H9 (cell line): ENCODE results near the gene MAP2K7. TPM values are rescaled to one million over a fixed set of nuclear protein-coding genes. Genes with fewer than 3 reads are reported as not detected.

Experiments used
- DNase-seq: peaks from one replicate; pipeline ENCODE4 v3.0.0-alpha.2; 2017
- H2AFZ ChIP-seq: one replicate; pipeline ENCODE4 v1.6.1; 2013; ENCODE audit warnings: mild to moderate bottlenecking, low read length, control low read depth, moderate library complexity
- H2AK5ac ChIP-seq: 2 replicates; pipeline ENCODE4 v1.6.1; 2013; ENCODE audit warnings: low read length, control low read depth, mixed read lengths; ENCODE audit not compliant: insufficient read length
- H2BK120ac ChIP-seq: one replicate; pipeline ENCODE4 v1.6.1; 2013; ENCODE audit warnings: low read depth, mild to moderate bottlenecking, low read length, control low read depth, inconsistent platforms; ENCODE audit not compliant: poor library complexity, severe bottlenecking
- H2BK12ac ChIP-seq: 2 replicates; pipeline ENCODE4 v1.6.1; 2013; ENCODE audit warnings: low read length, control low read depth, mixed read lengths, low read depth; ENCODE audit not compliant: insufficient read length
- H2BK15ac ChIP-seq: 2 replicates; pipeline ENCODE4 v1.6.1; 2013; ENCODE audit warnings: low read depth, low read length, control low read depth
- H2BK20ac ChIP-seq: one replicate; pipeline ENCODE4 v1.6.1; 2013; ENCODE audit warnings: low read depth, mild to moderate bottlenecking, low read length, control low read depth, inconsistent platforms; ENCODE audit not compliant: poor library complexity, severe bottlenecking
- H2BK5ac ChIP-seq: 2 replicates; pipeline ENCODE4 v1.6.1; 2013; ENCODE audit warnings: low read length, control low read depth, mixed read lengths; ENCODE audit not compliant: insufficient read length
- H3K14ac ChIP-seq: 2 replicates; pipeline ENCODE4 v1.6.1; 2013; ENCODE audit warnings: low read length, control low read depth; ENCODE audit not compliant: insufficient read depth
- H3K18ac ChIP-seq: 2 replicates; pipeline ENCODE4 v1.6.1; 2013; ENCODE audit warnings: low read depth, mild to moderate bottlenecking, mixed read lengths, low read length, control low read depth; ENCODE audit not compliant: insufficient read length
- H3K23ac ChIP-seq: 2 replicates; pipeline ENCODE4 v1.6.1; 2013; ENCODE audit warnings: low read length, control low read depth, mixed read lengths, low read depth; ENCODE audit not compliant: insufficient read length
- H3K23me2 ChIP-seq: 2 replicates; pipeline ENCODE4 v1.6.1; 2013; ENCODE audit warnings: low read depth, mild to moderate bottlenecking, mixed read lengths, low read length, control low read depth; ENCODE audit not compliant: insufficient read length, poor library complexity, severe bottlenecking
- H3K27ac ChIP-seq: 2 replicates; pipeline ENCODE4 v1.5.1; 2013; ENCODE audit warnings: low read length, control low read depth, mixed read lengths, low read depth; ENCODE audit not compliant: insufficient read length
- H3K27me3 ChIP-seq: 2 replicates; pipeline ENCODE4 v1.6.1; 2013; ENCODE audit warnings: low read length, control low read depth, inconsistent platforms; ENCODE audit not compliant: insufficient read depth
- H3K4ac ChIP-seq: 2 replicates; pipeline ENCODE4 v1.6.1; 2013; ENCODE audit warnings: low read depth, mild to moderate bottlenecking, control low read depth, inconsistent platforms, low read length, moderate library complexity
- H3K4me1 ChIP-seq: 2 replicates; pipeline ENCODE4 v1.6.1; 2013; ENCODE audit warnings: low read length, control low read depth, inconsistent platforms; ENCODE audit not compliant: insufficient read depth
- H3K4me2 ChIP-seq: 2 replicates; pipeline ENCODE4 v1.6.1; 2013; ENCODE audit warnings: low read length, control low read depth, mixed read lengths; ENCODE audit not compliant: insufficient read length, insufficient read depth
- H3K56ac ChIP-seq: 2 replicates; pipeline ENCODE4 v1.6.1; 2013; ENCODE audit warnings: low read depth, mild to moderate bottlenecking, mixed read lengths, low read length, control low read depth; ENCODE audit not compliant: insufficient read length
- H3K79me1 ChIP-seq: 2 replicates; pipeline ENCODE4 v1.6.1; 2013; ENCODE audit warnings: low read depth, mild to moderate bottlenecking, moderate library complexity, low read length, control low read depth, inconsistent platforms; ENCODE audit not compliant: insufficient read depth, poor library complexity, severe bottlenecking
- H3K79me2 ChIP-seq: 2 replicates; pipeline ENCODE4 v1.6.1; 2013; ENCODE audit warnings: low read length, control low read depth, inconsistent platforms; ENCODE audit not compliant: insufficient read depth
- H3K9ac ChIP-seq: 2 replicates; pipeline ENCODE4 v1.6.1; 2013; ENCODE audit warnings: low read length, control low read depth, mixed read lengths; ENCODE audit not compliant: insufficient read length; ENCODE audit errors: extremely low read depth
- H3K9me3 ChIP-seq: one replicate; pipeline ENCODE4 v1.6.1; 2013; ENCODE audit warnings: low read depth, low read length, inconsistent platforms; ENCODE audit not compliant: control insufficient read depth
- H3T11ph ChIP-seq: one replicate; pipeline ENCODE4 v1.6.1; 2013; ENCODE audit warnings: mild to moderate bottlenecking, low read length, control low read depth, inconsistent platforms
- H4K20me1 ChIP-seq: one replicate; pipeline ENCODE4 v1.6.1; 2013; ENCODE audit not compliant: control insufficient read depth, insufficient read length, insufficient read depth
- H4K5ac ChIP-seq: 2 replicates; pipeline ENCODE4 v1.6.1; 2013; ENCODE audit warnings: low read depth, mild to moderate bottlenecking, mixed read lengths, low read length, control low read depth; ENCODE audit not compliant: insufficient read length
- H4K8ac ChIP-seq: replicated peaks from 2 replicates; pipeline ENCODE4 v1.6.1; 2013; ENCODE audit warnings: low read length, control low read depth, mixed read lengths, low read depth; ENCODE audit not compliant: insufficient read length
- H4K91ac ChIP-seq: 2 replicates; pipeline ENCODE4 v1.6.1; 2013; ENCODE audit warnings: low read depth, mild to moderate bottlenecking, moderate library complexity, mixed read lengths, low read length, control low read depth; ENCODE audit not compliant: insufficient read length
- H3K27ac Mint-ChIP-seq, 3 experiments: 2 replicates in 2 of 3; 3 replicates in 1 of 3; pipeline ENCODE4 v1.8.0; 2020 to 2021; ENCODE audit warnings: mixed read lengths in 3 of 3, mild to moderate bottlenecking in 1 of 3, moderate library complexity in 1 of 3
- H3K27me3 Mint-ChIP-seq: 2 replicates; pipeline ENCODE4 v1.8.0; 2021; ENCODE audit warnings: low read depth, mild to moderate bottlenecking, moderate library complexity, mixed read lengths
- H3K36me3 Mint-ChIP-seq, 3 experiments: 2 replicates in 2 of 3; 3 replicates in 1 of 3; pipeline ENCODE4 v1.8.0; 2020 to 2021; ENCODE audit warnings: low read depth in 3 of 3, mixed read lengths in 3 of 3; ENCODE audit not compliant: insufficient read depth in 1 of 3
- H3K4me1 Mint-ChIP-seq, 2 experiments: 2 replicates each; pipeline ENCODE4 v1.8.0; 2020; ENCODE audit warnings: mixed read lengths in 2 of 2
- H3K4me3 Mint-ChIP-seq, 2 experiments: 2 replicates in 1 of 2; 3 replicates in 1 of 2; pipeline ENCODE4 v1.8.0; 2020 to 2021; ENCODE audit warnings: mild to moderate bottlenecking in 2 of 2, mixed read lengths in 2 of 2, moderate library complexity in 1 of 2
- H3K9me3 Mint-ChIP-seq, 2 experiments: 2 replicates in 1 of 2; 3 replicates in 1 of 2; pipeline ENCODE4 v1.8.0; 2020; ENCODE audit warnings: mild to moderate bottlenecking in 2 of 2, mixed read lengths in 2 of 2, moderate library complexity in 1 of 2
- WGBS: extraction: QIAGEN DNeasy Blood & Tissue Kit; methylation state at CpG from one replicate; pipeline ENCODE4 v1.1.7; 2013; ENCODE audit warnings: missing lambda C conversion rate, low lambda C conversion rate, mixed read lengths; ENCODE audit not compliant: insufficient read length; ENCODE audit errors: extremely low coverage; 5-methylcytosine and 5-hydroxymethylcytosine counted together
- total RNA-seq: library from RNA; stranded (reverse); gene quantifications from 2 replicates; pipeline ENCODE4 v1.2.1, GENCODE V29; 2021
- TF ChIP-seq, protein P1 (sequence below): fragments of 200-600 bp; sonication (generic); conservative IDR thresholded peaks from 3 replicates; pipeline ENCODE4 v1.8.0; 2021; ENCODE audit warnings: antibody characterized with exemption, mild to moderate bottlenecking

Gene MAP2K7
- total RNA-seq, 1 experiment from 2014 or later: 48.1 TPM

DNA sequence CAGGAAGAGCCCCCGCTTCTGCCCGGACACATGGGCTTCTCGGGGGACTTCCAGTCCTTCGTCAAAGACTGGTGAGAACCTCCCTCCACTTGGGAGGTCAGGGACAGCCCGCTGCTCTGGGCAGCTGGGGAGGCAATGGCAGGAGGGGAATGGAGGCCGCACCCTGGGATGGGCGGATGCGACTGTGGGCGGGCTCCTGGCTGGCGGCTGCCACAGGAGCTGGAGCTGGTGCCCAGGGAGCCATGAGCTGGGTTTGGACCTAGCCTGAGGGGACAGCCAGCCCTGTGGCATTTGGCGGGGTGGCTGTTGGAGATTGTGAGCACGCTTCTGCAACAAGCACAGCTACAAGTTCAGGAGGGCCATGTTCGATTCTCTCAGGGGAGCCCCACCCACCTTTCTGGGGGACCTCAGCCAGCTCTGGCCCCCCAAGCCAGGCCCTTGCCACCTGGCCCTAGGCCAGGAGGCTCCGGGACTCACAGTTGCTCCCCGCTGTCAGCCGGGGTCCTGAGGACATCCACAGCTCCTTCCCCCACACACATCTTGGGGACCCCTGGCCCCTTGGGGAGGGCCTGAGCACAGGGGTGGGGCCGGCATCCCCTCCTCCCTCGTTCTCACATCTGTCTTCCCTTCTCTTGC, 7.9 kb downstream of the MAP2K7 start:
- Histone ChIP-seq H2BK20ac (no peak overlapping the region), H4K91ac (no peak overlapping the region), H3T11ph (no peak overlapping the region), H2AFZ (no peak overlapping the region), H3K4me2 (no peak overlapping the region), H2BK15ac (no peak overlapping the region), H4K5ac (no peak overlapping the region), H3K23ac (no peak overlapping the region), H3K9ac (no peak overlapping the region), H3K79me1 (no peaks in the 10 kb centered on the region), H3K18ac (no peak overlapping the region), H3K4me1 (no peaks in the 10 kb centered on the region), H3K23me2 (peaks cover 5% of the 10 kb centered on the region), H2BK120ac (no peak overlapping the region), H2BK12ac (no peak overlapping the region), H3K27ac (no peak overlapping the region), H4K20me1 (no peaks in the 10 kb centered on the region), H3K79me2 (no peaks in the 10 kb centered on the region), H3K4ac (no peak overlapping the region), H3K9me3 (no peaks in the 10 kb centered on the region), H2BK5ac (no peak overlapping the region), H3K27me3 (peaks cover 9% of the 10 kb centered on the region; the same call in 1 of the 2 replicates), H4K8ac (no peak overlapping the region), H3K14ac (no peak overlapping the region), H2AK5ac (no peak overlapping the region), H3K56ac (no peak overlapping the region)
- H3K27ac Mint-ChIP-seq: no peak overlapping the region
- H3K4me3 Mint-ChIP-seq: no peak overlapping the region
- peaks cover 27% of the 10 kb centered on the region for H3K27me3 Mint-ChIP-seq
- no peak for DNase-seq
- peaks cover 13 to 28% (median 24%) of the 10 kb centered on the region in 3 experiments; a peak in 6 of 7 replicates for H3K36me3 Mint-ChIP-seq
- TF ChIP-seq, protein P1, sequence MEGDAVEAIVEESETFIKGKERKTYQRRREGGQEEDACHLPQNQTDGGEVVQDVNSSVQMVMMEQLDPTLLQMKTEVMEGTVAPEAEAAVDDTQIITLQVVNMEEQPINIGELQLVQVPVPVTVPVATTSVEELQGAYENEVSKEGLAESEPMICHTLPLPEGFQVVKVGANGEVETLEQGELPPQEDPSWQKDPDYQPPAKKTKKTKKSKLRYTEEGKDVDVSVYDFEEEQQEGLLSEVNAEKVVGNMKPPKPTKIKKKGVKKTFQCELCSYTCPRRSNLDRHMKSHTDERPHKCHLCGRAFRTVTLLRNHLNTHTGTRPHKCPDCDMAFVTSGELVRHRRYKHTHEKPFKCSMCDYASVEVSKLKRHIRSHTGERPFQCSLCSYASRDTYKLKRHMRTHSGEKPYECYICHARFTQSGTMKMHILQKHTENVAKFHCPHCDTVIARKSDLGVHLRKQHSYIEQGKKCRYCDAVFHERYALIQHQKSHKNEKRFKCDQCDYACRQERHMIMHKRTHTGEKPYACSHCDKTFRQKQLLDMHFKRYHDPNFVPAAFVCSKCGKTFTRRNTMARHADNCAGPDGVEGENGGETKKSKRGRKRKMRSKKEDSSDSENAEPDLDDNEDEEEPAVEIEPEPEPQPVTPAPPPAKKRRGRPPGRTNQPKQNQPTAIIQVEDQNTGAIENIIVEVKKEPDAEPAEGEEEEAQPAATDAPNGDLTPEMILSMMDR: no peak
- WGBS: no CpG with 5 or more reads among the region's 18 CpGs
- H3K9me3 Mint-ChIP-seq: no peaks in the 10 kb centered on the region
- H3K4me1 Mint-ChIP-seq: peaks cover 3 to 6% of the 10 kb centered on the region in 2 experiments; a peak in 2 of 4 replicates
